ENCODE results near the gene GSTO1. TPM values are rescaled to one million over a fixed set of nuclear protein-coding genes. Genes with fewer than 3 reads are reported as not detected.

The GSTO1 gene
- total and polyA plus RNA-seq, 2 donors (not counting 1 experiment from before 2014, with no cell fraction given) = 30.1 to 37.7 TPM

GRCh38 chr10:104300002-104300735 lies 45.5 kb downstream of the GSTO1 start:
- ChIA-PET CTCF (interaction anchor here (0.7 to 3.1 kb wide), 4 partner anchors 20 to 53 kb away, joined by 3 to 24 read pairs (median 4); partner anchors contain the start of gene CFAP58), POLR2A (interaction anchor here (0.5 kb wide), 1 partner anchor 179 kb away, joined by 3 read pairs; no protein-coding TSS in a partner anchor)
- no peak overlapping the region for H3K27ac Mint-ChIP-seq
- no peak for TF ChIP-seq CTCF (IDR thresholded peaks at IDR 0.05)
- TF ChIP-seq EZH2 (IDR thresholded peaks at IDR 0.05; ENCODE audit: borderline replicate concordance, insufficient read depth, low read depth, low read length, poor library complexity, severe bottlenecking) = no peak
- H3K27me3 Mint-ChIP-seq = peaks cover 26% of the 10 kb centered on the region
- Histone ChIP-seq H3K9me3 (ENCODE audit: control extremely low read depth in 1 of 3, control insufficient read depth in 2 of 3, insufficient read depth in 1 of 3, low read length in 2 of 3) (no peaks in the 10 kb centered on the region), H3K79me2 (ENCODE audit: control insufficient read depth, insufficient read depth, low read length) (no peaks in the 10 kb centered on the region), H3K36me3 (replicated peaks in 1 of 2; ENCODE audit: control extremely low read depth in 1 of 2, control insufficient read depth in 1 of 2, extremely low read depth in 1 of 2, insufficient read depth in 2 of 2, low read length in 1 of 2) (no peaks in the 10 kb centered on the region), H3K9ac (ENCODE audit: low read length) (no peak overlapping the region), H4K20me1 (ENCODE audit: control insufficient read depth, insufficient read depth, low read length, poor library complexity, severe bottlenecking) (no peaks in the 10 kb centered on the region), H2AFZ (ENCODE audit: insufficient read depth, low read depth, low read length, poor library complexity, severe bottlenecking) (no peak overlapping the region), H3K4me3 (ENCODE audit: control extremely low read depth in 1 of 5, extremely low read depth in 1 of 5, insufficient read depth in 1 of 5, low read depth in 2 of 5, low read length in 4 of 5) (no peak overlapping the region), H3K4me1 (ENCODE audit: control insufficient read depth in 2 of 2, insufficient read depth in 2 of 2, low read length in 2 of 2) (no peaks in the 10 kb centered on the region), H3K4me2 (replicated peaks; ENCODE audit: low read depth, low read length, poor library complexity, severe bottlenecking) (no peak overlapping the region), H3K27me3 (replicated peaks in 1 of 4; ENCODE audit: control extremely low read depth in 1 of 4, control insufficient read depth in 3 of 4, insufficient read depth in 4 of 4, low read length in 3 of 4) (peaks cover 0 to 17% (median 0%) of the 10 kb centered on the region in 4 experiments), H3K27ac (ENCODE audit: low read length in 2 of 2) (no peak overlapping the region)
- no peak for ATAC-seq (ENCODE audit: low read depth)
- DNase-seq = no peak
- intact Hi-C loops (cut with micrococcal nuclease) = no loop called here
- no peaks in the 10 kb centered on the region for H3K9me3 Mint-ChIP-seq (ENCODE audit: insufficient read depth)
- no peaks in the 10 kb centered on the region for H3K4me1 Mint-ChIP-seq
- H3K4me3 Mint-ChIP-seq = no peak overlapping the region
- 91% methylated on average over 9 of the region's 12 CpGs for WGBS (ENCODE audit: insufficient coverage)

GRCh38 chr10:104300736-104301292 lies 46.1 kb downstream of the GSTO1 start:
- Mint-ChIP-seq H3K4me1 (peaks cover 3% of the 10 kb centered on the region), H3K27me3 (peaks cover 24% of the 10 kb centered on the region), H3K27ac (no peak overlapping the region), H3K9me3 (ENCODE audit: insufficient read depth) (no peaks in the 10 kb centered on the region), H3K4me3 (no peak overlapping the region)
- Histone ChIP-seq H2AFZ (ENCODE audit: insufficient read depth, low read depth, low read length, poor library complexity, severe bottlenecking) (no peak overlapping the region), H3K36me3 (replicated peaks in 1 of 2; ENCODE audit: control extremely low read depth in 1 of 2, control insufficient read depth in 1 of 2, extremely low read depth in 1 of 2, insufficient read depth in 2 of 2, low read length in 1 of 2) (no peaks in the 10 kb centered on the region), H3K4me3 (ENCODE audit: control extremely low read depth in 1 of 5, extremely low read depth in 1 of 5, insufficient read depth in 1 of 5, low read depth in 2 of 5, low read length in 4 of 5) (no peak overlapping the region), H3K9me3 (ENCODE audit: control extremely low read depth in 1 of 3, control insufficient read depth in 2 of 3, insufficient read depth in 1 of 3, low read length in 2 of 3) (no peaks in the 10 kb centered on the region), H3K27ac (ENCODE audit: low read length in 2 of 2) (no peak overlapping the region), H3K4me1 (ENCODE audit: control insufficient read depth in 2 of 2, insufficient read depth in 2 of 2, low read length in 2 of 2) (peaks cover 1 to 3% of the 10 kb centered on the region in 2 donors), H4K20me1 (ENCODE audit: control insufficient read depth, insufficient read depth, low read length, poor library complexity, severe bottlenecking) (no peaks in the 10 kb centered on the region), H3K27me3 (replicated peaks in 1 of 4; ENCODE audit: control extremely low read depth in 1 of 4, control insufficient read depth in 3 of 4, insufficient read depth in 4 of 4, low read length in 3 of 4) (peaks cover 0 to 14% (median 0%) of the 10 kb centered on the region in 4 experiments), H3K9ac (ENCODE audit: low read length) (no peak overlapping the region), H3K79me2 (ENCODE audit: control insufficient read depth, insufficient read depth, low read length) (no peaks in the 10 kb centered on the region), H3K4me2 (replicated peaks; ENCODE audit: low read depth, low read length, poor library complexity, severe bottlenecking) (no peak overlapping the region)
- 79% methylated on average over 6 of the region's 7 CpGs for WGBS (ENCODE audit: insufficient coverage)
- DNase-seq = no peak
- no peak for TF ChIP-seq CTCF (IDR thresholded peaks at IDR 0.05)
- TF ChIP-seq EZH2 (IDR thresholded peaks at IDR 0.05; ENCODE audit: borderline replicate concordance, insufficient read depth, low read depth, low read length, poor library complexity, severe bottlenecking) = no peak
- ChIA-PET CTCF (interaction anchor here (0.7 to 3.1 kb wide), 3 partner anchors 26 to 53 kb away, joined by 3 to 24 read pairs (median 4); partner anchors contain the start of gene CFAP58), POLR2A (interaction anchor here (0.5 kb wide), 1 partner anchor 180 kb away, joined by 3 read pairs; no protein-coding TSS in a partner anchor)
- intact Hi-C loops (cut with micrococcal nuclease) = no loop called here
- ATAC-seq (ENCODE audit: low read depth) = no peak
